ENCODE measurements around the gene ADK.
"Not testable (repeated sequence)": the region's sequence is repeated elsewhere in the genome, so short reads cannot be mapped to it uniquely, and the experiment has no call there.

ADK gene

GRCh38 chr10:74150990-74151878 is at the start of gene ADK:
Gene ADK (plus strand): TSS chr10:74151221. CDS start chr10:74151279, 58 bp downstream.
- DNase-seq, result peak; percentile 95

- DNase-seq, result no peak
Measured at GRCh38 chr10:74103560-74104258, 47.3 kb upstream of the ADK start.

- DNase-seq, result no peak
Measured at GRCh38 chr10:74104480-74104879, 46.5 kb upstream of the ADK start.

GRCh38 chr10:74104996-74105395 is 46.0 kb upstream of the ADK start:
- DNase-seq, result no peak

GRCh38 chr10:74107391-74107790 is 43.6 kb upstream of the ADK start:
- no peak for DNase-seq

- no peak for DNase-seq
Measured at GRCh38 chr10:74109452-74109851, 41.6 kb upstream of the ADK start.

- no peak for DNase-seq
Measured at GRCh38 chr10:74110120-74110519, 40.9 kb upstream of the ADK start.

- DNase-seq, result no peak
Measured at GRCh38 chr10:74111799-74112198, 39.2 kb upstream of the ADK start.

GRCh38 chr10:74113546-74113945 is 37.5 kb upstream of the ADK start:
- DNase-seq, result no peak

GRCh38 chr10:74114041-74114448 is 37.0 kb upstream of the ADK start:
- no peak for DNase-seq

GRCh38 chr10:74117738-74118137 is 33.3 kb upstream of the ADK start:
- no peak for DNase-seq

- no peak for DNase-seq
Measured at GRCh38 chr10:74118804-74119203, 32.2 kb upstream of the ADK start.

GRCh38 chr10:74120911-74121310 is 30.1 kb upstream of the ADK start:
- no peak for DNase-seq

GRCh38 chr10:74121368-74121767 is 29.7 kb upstream of the ADK start:
- no peak for DNase-seq

GRCh38 chr10:74122060-74122459 is 29.0 kb upstream of the ADK start:
- DNase-seq, result no peak

- DNase-seq, result no peak
Measured at GRCh38 chr10:74123081-74123480, 27.9 kb upstream of the ADK start.

- no peak for DNase-seq
Measured at GRCh38 chr10:74133923-74134820, 16.8 kb upstream of the ADK start.

- DNase-seq, result no peak
Measured at GRCh38 chr10:74135452-74135851, 15.6 kb upstream of the ADK start.

- no peak for DNase-seq
Measured at GRCh38 chr10:74137992-74138391, 13.0 kb upstream of the ADK start.

GRCh38 chr10:74138596-74138995 is 12.4 kb upstream of the ADK start:
- not testable (repeated sequence) for DNase-seq

GRCh38 chr10:74139981-74140380 is 11.0 kb upstream of the ADK start:
- no peak for DNase-seq

- DNase-seq, result no peak
Measured at GRCh38 chr10:74140553-74140952, 10.5 kb upstream of the ADK start.

- DNase-seq, result no peak
Measured at GRCh38 chr10:74145133-74145532, 5.9 kb upstream of the ADK start.
